Kidney epithelial cell (primary cell): ENCODE results near the gene DGKE. TPM values are rescaled to one million over a fixed set of nuclear protein-coding genes. Genes with fewer than 3 reads are reported as not detected.

Experiments
- DNase-seq: peaks from one replicate; pipeline ENCODE4 v3.0.0-alpha.2; 2010; ENCODE audit warnings: low read depth
- H3K27me3 ChIP-seq: 2 replicates; pipeline ENCODE4 v1.6.0; 2011; ENCODE audit warnings: low read length; ENCODE audit not compliant: control insufficient read depth, insufficient read depth
- H3K36me3 ChIP-seq: 2 replicates; pipeline ENCODE4 v1.5.1; 2011; ENCODE audit warnings: low read length; ENCODE audit not compliant: control insufficient read depth, insufficient read depth
- H3K4me3 ChIP-seq: 2 replicates; pipeline ENCODE4 v1.5.1; 2011; ENCODE audit warnings: low read depth, mild to moderate bottlenecking, control low read depth, low read length
- CTCF ChIP-seq: IDR thresholded peaks from 2 replicates; pipeline ENCODE4 v1.5.1; 2011; ENCODE audit warnings: mild to moderate bottlenecking, moderate library complexity, low read length, control low read depth, inconsistent platforms; ENCODE audit not compliant: insufficient read depth, poor library complexity, severe bottlenecking
- total RNA-seq: library from RNA; depleted of rRNA; stranded (reverse); fragments of >200 nt; gene quantifications from 2 replicates; pipeline ENCODE4 v1.2.3, GENCODE V29; 2015

Gene DGKE
- total RNA-seq, 1 donor from 2014 or later: 7.0 TPM

GRCh38 chr17:56887552-56888467 is 53.9 kb downstream of the DGKE start:
- peaks cover 1% of the 10 kb centered on the region for H3K36me3 ChIP-seq
- H3K27me3 ChIP-seq: no peaks in the 10 kb centered on the region
- no peak overlapping the region for H3K4me3 ChIP-seq
- DNase-seq: no peak
- no peak for TF ChIP-seq CTCF

GRCh38 chr17:56890390-56890789 is 56.4 kb downstream of the DGKE start:
- no peak for DNase-seq
- H3K36me3 ChIP-seq: peaks cover 1% of the 10 kb centered on the region
- no peak overlapping the region for H3K4me3 ChIP-seq
- no peaks in the 10 kb centered on the region for H3K27me3 ChIP-seq
- no peak for TF ChIP-seq CTCF

GRCh38 chr17:56890906-56891674 is 57.1 kb downstream of the DGKE start:
- H3K36me3 ChIP-seq: peaks cover 1% of the 10 kb centered on the region

GRCh38 chr17:56891751-56892150 is 57.8 kb downstream of the DGKE start:
- no peak for DNase-seq
- peak; percentile 26 for TF ChIP-seq CTCF
- no peaks in the 10 kb centered on the region for H3K36me3 ChIP-seq
- H3K4me3 ChIP-seq: no peak overlapping the region
- no peaks in the 10 kb centered on the region for H3K27me3 ChIP-seq

More at GRCh38 chr17:56890906-56891674, 57.1 kb downstream of the DGKE start:
- Histone ChIP-seq H3K27me3 (no peaks in the 10 kb centered on the region), H3K4me3 (no peak overlapping the region)
- no peak for DNase-seq
- no peak for TF ChIP-seq CTCF

- no peak for TF ChIP-seq CTCF
Observed at GRCh38 chr17:56892333-56892732, 58.4 kb downstream of the DGKE start.

More at GRCh38 chr17:56892333-56892732, 58.4 kb downstream of the DGKE start:
- no peaks in the 10 kb centered on the region for H3K36me3 ChIP-seq
- no peaks in the 10 kb centered on the region for H3K27me3 ChIP-seq
- no peak for DNase-seq
- no peak overlapping the region for H3K4me3 ChIP-seq
